Activated naive CD4-positive, alpha-beta T cell (primary cell): ENCODE measurements around the gene ARID3A.
"Not testable (repeated sequence)": the region's sequence is repeated elsewhere in the genome, so short reads cannot be mapped to it uniquely, and the experiment has no call there.

Source experiments
- DNase-seq, 4 experiments: peaks; one replicate each; lab custom pipeline; 2025; lab: John Stamatoyannopoulos, UW

ARID3A gene

GRCh38 chr19:945401-946252, 19.8 kb downstream of the ARID3A start:
- DNase-seq: no peak

GRCh38 chr19:947090-947706, 21.4 kb downstream of the ARID3A start:
- no peak for DNase-seq

GRCh38 chr19:947707-948539, 22.1 kb downstream of the ARID3A start:
- no peak for DNase-seq

DNA sequence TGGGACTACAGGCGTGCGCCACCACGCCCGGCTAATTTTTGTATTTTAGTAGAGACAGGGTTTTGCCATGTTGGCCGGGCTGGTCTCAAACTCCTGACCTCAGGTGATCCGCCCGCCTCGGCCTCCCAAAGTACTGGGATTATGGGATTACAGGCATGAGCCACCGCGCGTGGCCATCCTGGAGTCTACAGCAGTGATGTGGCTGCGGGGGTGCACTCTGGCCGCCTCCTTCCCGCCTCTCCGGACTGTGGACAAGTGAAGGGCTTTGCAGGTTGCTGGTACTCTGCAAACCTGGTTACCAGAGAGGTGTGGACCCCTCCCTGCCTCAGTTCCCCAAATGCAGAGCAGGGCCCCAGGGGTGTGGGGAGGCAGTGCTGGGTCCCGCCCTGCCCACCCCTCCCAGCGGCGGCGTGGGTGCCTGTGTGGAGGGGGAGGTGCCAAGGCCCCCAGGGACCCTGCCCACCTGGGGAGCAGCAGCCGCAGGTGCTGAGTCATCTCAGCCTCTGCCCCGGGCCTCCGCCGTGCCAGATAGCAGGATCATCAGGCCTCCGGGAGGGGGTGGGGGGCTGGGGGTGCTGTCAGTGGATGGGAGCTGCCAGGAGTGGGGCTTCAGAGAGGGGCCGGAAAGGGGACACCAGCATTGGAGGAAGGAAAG, 23.1 kb downstream of the ARID3A start:
- DNase-seq: no peak

GRCh38 chr19:950352-951066, 24.7 kb downstream of the ARID3A start:
- DNase-seq: no peak

DNA sequence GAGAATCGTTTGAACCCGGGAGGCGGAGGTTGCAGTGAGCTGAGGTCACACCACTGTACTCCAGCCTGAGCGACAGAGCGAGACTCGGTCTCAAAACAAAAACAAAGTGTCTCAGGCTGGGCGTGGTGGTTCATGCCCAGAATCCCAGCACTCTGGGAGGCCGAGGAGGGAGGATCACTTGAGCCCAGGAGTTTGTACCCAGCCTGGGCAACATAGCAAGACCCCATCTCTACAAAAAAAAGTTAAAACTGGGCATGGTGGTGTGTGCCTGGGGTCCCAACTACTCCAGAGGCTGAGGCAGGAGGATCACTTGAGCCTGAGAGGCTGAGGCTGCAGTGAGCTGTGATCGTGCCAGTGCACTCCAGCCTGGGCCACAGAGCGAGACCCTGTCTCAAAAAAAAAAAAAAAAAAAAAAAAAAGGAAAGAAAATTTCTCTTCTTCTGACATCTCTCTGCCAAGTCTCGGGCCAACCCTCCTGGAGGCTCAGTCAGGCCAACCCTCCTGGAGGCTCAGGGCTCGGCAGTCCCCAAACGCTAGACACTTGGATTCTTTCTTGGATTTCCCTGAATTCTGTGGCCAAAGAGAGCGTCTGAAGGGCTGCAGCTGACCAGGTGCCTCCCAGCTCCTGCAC, 26.3 kb downstream of the ARID3A start:
- no peak for DNase-seq

DNA sequence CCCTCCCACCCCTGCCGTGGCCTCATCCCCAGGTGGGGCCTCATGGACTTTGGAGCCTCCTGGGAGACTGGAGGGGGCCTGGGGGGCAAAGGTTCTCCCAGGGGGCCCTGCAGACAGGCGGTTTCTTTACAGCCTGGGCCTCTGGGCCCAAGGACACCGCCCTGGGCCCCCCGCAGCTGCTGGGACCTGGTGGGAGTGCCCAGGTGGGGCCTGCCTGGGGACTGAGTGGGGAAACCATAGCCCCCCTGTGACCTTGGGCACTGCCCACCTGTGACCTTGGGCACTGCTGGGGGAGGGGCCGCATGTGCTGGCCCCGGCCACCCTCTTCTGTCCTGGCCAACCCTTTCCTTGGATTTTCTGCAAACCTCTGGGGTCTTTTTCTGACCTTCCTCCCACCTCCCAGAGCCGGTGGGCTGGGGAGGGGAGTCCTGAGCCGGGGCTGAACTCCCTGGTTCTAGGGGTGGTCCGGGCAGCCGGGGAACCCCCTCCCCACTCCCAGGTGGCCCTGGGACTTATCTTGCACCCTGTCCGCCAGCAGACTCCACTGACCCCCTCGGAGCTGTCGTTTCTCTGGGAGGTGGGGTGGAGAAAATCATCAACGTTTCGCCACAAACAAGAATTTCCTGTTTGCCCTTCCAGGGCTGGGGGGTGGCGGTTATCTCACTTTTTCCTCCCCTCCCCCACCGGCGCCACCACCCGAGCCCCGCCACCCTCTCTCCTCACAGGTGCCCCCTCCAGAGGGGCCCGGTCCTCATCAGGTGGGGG, 27.0 kb downstream of the ARID3A start:
- DNase-seq: no peak

GRCh38 chr19:953445-954271, 27.8 kb downstream of the ARID3A start:
- DNase-seq: no peak

DNA sequence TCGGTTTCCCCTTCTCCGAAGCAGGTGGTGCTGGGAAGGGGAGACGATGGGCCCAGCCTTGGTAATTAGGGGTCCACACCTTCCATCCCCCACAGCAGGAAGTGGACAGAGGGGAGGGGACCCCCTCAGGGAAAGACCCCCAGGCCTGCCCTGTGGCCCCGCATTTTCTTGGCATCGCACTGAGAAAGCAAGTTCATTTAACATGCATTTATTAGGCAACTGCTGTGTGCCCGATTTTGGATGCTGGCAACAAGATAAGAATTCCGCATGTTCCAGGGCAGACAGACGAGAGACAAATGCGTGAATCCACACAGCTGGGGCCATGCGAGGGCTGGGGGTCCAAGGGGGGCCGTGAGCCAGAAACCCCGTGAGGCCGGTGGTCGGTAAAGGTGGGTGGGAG, 28.4 kb downstream of the ARID3A start:
- DNase-seq: no peak

DNA sequence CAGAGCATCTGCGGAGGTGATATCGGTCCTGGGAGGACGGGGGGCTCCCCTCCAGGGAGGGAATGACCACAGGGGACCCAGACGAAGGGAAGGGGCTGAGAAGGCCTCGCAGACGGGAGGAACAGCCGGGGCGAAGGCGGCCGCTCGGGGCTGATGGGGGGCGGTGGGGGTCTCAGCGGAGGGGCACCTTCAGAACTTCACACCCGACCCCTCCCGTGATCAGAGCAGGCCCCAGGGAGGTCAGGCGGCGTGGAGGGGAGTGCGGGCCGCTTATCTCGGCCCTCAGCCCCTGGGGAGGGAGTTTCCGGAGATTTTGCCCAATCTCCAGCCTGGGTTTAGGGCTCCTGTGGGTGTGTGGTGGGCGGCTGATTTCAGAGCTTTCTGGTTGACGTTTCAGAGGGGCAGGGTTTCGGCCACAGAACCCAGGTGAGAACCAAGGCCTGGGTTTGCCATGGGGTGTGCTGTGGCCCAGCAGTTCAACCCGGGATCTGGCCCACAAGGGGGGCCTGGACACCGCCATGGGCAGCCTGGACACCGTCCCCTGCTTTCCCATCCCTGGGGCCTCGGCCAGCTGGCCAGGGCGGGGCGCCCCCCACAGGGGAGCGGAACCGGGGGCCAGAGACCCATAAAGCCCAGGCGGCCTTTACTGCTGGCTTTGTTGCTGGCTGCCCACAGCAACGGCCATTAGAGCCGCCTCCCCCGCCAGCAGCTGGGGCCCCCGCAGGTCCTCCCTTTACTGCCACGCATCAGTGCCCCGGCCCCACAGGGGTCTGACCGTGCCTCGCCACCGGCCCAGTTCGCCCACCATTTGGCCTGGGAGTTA, 29.0 kb downstream of the ARID3A start:
- DNase-seq: no peak

DNA sequence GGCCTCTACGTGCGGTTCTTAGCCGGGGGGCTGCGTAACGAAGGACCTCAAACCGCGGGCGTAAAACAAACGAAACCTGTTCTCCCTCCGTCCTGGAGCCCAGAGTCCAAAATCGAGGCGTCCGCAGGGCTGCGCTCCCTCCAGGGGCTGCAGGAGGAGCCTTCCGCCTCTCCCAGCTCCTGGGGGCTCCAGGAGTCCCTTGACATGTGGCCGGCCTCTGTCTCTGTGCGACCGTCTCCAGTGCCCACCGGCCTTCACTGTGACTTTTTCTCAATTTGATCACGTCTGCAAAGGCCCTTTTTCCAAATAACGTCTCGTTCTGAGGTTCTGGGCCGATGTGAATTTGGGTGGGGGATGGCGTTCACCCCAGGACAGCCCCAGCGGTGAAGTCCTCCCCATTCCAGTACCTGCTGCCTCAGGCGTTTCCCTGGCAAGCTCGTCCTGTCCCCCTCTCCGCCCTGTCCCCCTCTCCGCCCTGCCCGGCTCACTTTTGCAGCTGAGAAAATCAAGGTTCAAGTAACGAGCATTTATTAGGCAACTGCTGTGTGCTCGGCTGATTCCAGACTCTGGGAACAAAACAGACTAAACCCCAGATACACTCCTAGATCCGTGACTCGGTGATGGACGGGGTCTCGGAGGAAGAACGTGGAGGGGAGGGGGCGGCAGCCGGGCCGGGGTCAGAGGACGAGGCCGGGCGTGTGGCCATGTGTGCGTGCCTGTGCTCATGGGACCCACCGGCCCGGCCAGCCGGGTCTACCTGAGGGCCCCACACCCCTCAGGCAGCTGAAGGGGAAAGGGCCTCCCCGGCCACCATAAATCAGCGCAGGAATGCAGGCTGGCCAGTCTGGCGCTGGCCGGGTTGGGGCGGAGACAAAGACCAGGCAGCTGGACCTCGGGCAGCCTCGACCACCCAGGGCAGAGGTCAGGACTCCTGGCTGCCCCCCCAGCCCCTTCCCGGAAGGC, 30.2 kb downstream of the ARID3A start:
- no peak for DNase-seq

DNA sequence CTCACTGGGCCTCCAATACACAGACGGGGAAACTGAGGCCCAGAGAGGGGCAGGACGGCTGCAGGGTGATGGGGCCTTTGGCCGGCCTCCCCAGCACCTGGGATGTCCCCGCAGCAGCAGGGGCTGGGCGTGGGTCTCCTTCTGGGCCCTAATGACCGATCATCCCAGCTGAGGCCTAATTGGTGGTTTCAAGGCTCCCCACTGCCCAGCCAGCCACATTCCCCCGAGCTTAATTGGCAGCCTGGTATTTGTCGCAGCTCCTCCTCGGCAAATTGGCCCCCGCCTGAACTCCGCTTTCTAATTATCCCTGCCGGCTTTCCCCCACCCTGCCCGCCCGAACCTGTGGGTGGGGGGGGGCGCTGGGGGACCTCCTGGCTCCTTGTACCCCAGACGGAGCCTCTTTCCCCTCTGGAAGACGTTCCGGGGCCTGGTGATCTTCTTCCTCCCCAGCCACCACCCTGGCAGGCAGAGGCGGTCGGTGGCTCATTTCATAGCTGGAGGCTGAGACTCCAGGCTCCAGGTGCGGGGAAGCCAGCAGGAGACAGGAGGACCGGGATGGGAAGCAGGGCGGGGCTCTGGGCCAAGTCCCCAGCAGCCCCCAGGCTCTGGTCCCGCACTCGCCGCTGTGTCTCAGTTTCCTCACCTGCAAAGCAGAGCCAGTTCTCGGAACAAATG, 31.1 kb downstream of the ARID3A start:
- no peak for DNase-seq

DNA sequence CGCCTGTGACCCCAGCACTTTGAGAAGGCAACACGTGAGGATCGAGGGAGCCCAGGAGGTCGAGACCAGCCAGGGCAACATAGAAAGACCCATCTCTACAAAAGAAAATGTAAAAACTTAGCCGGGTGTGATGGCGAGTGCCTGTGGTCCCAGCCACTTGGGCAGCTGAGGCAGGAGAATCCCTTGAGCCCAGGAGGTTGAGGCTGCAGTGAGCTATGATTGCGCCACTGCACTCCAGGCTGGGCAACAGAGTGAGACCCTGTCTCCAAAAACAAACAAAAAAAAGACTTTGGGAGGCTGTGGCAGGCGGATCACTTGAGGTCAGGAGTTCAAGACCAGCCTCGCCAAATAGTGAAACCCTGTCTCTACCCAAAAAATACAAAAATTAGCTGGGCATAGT, 31.7 kb downstream of the ARID3A start:
- DNase-seq: not testable (repeated sequence)

GRCh38 chr19:958967-959855, 33.4 kb downstream of the ARID3A start:
- DNase-seq: no peak

GRCh38 chr19:960020-960419, 34.2 kb downstream of the ARID3A start:
- DNase-seq: no peak

GRCh38 chr19:960601-960938, 34.7 kb downstream of the ARID3A start:
- no peak for DNase-seq
